NT2/D1 (cell line): ENCODE measurements around the gene TSHZ3.

Source experiments
- SUZ12 ChIP-seq: IDR thresholded peaks from 2 replicates; pipeline ENCODE4 v1.6.1; 2011; ENCODE audit not compliant: insufficient read length, insufficient read depth; ENCODE audit errors: extremely low read depth
- YY1 ChIP-seq: IDR thresholded peaks from 2 replicates; pipeline ENCODE4 v1.6.1; 2011; ENCODE audit not compliant: insufficient read length, insufficient read depth
- ZNF274 ChIP-seq: IDR thresholded peaks from 2 replicates; pipeline ENCODE4 v1.6.1; 2011; ENCODE audit warnings: mild to moderate bottlenecking, low read depth, low read length

- no peak for TF ChIP-seq ZNF274
- TF ChIP-seq YY1, result no peak
- no peak for TF ChIP-seq SUZ12
Observed at GRCh38 chr19:31254180-31254551, 95.1 kb downstream of the TSHZ3 start.
